ENCODE measurements around the gene COX10.

COX10 gene

GRCh38 chr17:14103836-14104235, 34.5 kb downstream of the COX10 start:
- no peak overlapping the region for H3K9ac ChIP-seq (ENCODE audit: low read length)
- no peak overlapping the region for H3K4me3 ChIP-seq (ENCODE audit: low read length)
- no peaks in the 10 kb centered on the region for H3K9me3 ChIP-seq (ENCODE audit: control insufficient read depth, low read depth, low read length)
- no peak overlapping the region for H3K27ac ChIP-seq (ENCODE audit: low read length)
- H3K36me3 ChIP-seq (ENCODE audit: control insufficient read depth, low read depth, low read length) = no peaks in the 10 kb centered on the region
- H3K4me1 ChIP-seq (ENCODE audit: control insufficient read depth, low read depth, low read length) = no peaks in the 10 kb centered on the region
- H3K27me3 ChIP-seq (ENCODE audit: control insufficient read depth, insufficient read depth, low read length) = no peaks in the 10 kb centered on the region

DNA sequence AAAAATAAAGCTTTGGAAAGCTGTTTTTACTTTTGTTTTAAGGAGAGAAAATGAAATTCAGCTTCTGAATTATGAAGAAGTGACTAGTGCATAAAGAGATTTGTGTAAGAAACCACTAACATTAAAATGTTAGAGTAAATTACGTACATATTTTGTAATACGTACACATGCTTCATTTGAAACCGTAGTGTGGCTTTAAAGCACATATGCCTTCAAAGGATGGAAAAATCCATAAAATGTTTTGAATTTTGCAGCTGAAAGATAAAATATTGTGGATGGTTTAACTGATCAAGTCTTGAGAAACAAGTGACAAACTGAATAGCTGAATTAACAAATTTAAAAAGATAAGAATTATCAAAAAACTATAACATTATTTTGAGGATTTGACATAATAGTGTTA, 35.4 kb downstream of the COX10 start:
- H3K9ac ChIP-seq (ENCODE audit: low read length) = no peak overlapping the region
- H3K4me3 ChIP-seq (ENCODE audit: low read length) = no peak overlapping the region
- no peaks in the 10 kb centered on the region for H3K36me3 ChIP-seq (ENCODE audit: control insufficient read depth, low read depth, low read length)
- H3K9me3 ChIP-seq (ENCODE audit: control insufficient read depth, low read depth, low read length) = no peaks in the 10 kb centered on the region
- no peak overlapping the region for H3K27ac ChIP-seq (ENCODE audit: low read length)
- H3K4me1 ChIP-seq (ENCODE audit: control insufficient read depth, low read depth, low read length) = no peaks in the 10 kb centered on the region
- no peaks in the 10 kb centered on the region for H3K27me3 ChIP-seq (ENCODE audit: control insufficient read depth, insufficient read depth, low read length)

DNA sequence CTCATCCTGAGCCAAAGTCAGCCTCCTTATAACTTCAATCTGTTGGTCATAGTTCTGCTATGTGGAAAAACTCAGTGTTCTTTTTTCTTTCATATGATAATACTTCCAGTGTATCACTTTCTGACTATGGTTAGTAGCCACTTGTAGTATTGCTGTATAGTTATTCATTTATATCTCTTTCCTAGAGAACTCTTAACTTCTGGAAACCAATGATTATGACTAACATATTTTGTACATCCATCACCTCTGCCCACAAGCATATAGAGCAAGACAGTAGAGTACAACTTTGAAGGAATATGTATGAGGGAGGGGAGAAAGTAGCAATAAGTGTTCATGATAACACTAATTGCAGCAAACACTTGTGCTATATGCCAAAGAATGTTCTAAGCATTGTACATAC, 38.6 kb downstream of the COX10 start:
- Histone ChIP-seq H3K4me1 (ENCODE audit: control insufficient read depth, low read depth, low read length) (no peaks in the 10 kb centered on the region), H3K27me3 (ENCODE audit: control insufficient read depth, insufficient read depth, low read length) (no peaks in the 10 kb centered on the region), H3K9ac (ENCODE audit: low read length) (no peak overlapping the region), H3K27ac (ENCODE audit: low read length) (no peak overlapping the region), H3K9me3 (ENCODE audit: control insufficient read depth, low read depth, low read length) (no peaks in the 10 kb centered on the region), H3K4me3 (ENCODE audit: low read length) (no peak overlapping the region), H3K36me3 (ENCODE audit: control insufficient read depth, low read depth, low read length) (no peaks in the 10 kb centered on the region)

- Histone ChIP-seq H3K9ac (ENCODE audit: low read length) (no peak overlapping the region), H3K27ac (ENCODE audit: low read length) (no peak overlapping the region), H3K36me3 (ENCODE audit: control insufficient read depth, low read depth, low read length) (no peaks in the 10 kb centered on the region), H3K4me1 (ENCODE audit: control insufficient read depth, low read depth, low read length) (no peaks in the 10 kb centered on the region), H3K9me3 (ENCODE audit: control insufficient read depth, low read depth, low read length) (no peaks in the 10 kb centered on the region), H3K27me3 (ENCODE audit: control insufficient read depth, insufficient read depth, low read length) (no peaks in the 10 kb centered on the region), H3K4me3 (ENCODE audit: low read length) (no peak overlapping the region)
These were observed 43.1 kb downstream of the COX10 start for GRCh38 chr17:14112407-14112806.

DNA sequence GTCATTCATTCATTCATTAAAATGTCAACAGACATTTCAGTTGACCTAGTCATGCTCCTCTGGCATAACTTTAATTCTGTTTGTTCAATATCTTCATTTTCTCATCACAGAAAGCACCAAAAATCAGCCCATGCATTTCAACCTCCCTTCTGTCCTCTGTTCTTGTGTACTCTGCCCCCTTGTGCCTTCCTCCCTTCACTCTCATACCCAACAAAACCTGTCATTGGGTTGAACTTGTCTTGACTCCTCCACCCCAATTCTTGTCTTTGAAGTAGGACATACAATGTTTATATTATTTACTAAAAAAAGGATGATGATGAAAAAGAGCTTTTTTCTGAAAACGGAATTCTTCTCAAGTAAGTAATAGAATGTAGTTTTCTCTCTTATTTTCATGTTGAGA, 43.8 kb downstream of the COX10 start:
- Histone ChIP-seq H3K9ac (ENCODE audit: low read length) (no peak overlapping the region), H3K4me1 (ENCODE audit: control insufficient read depth, low read depth, low read length) (no peaks in the 10 kb centered on the region), H3K36me3 (ENCODE audit: control insufficient read depth, low read depth, low read length) (no peaks in the 10 kb centered on the region), H3K9me3 (ENCODE audit: control insufficient read depth, low read depth, low read length) (no peaks in the 10 kb centered on the region), H3K4me3 (ENCODE audit: low read length) (no peak overlapping the region), H3K27me3 (ENCODE audit: control insufficient read depth, insufficient read depth, low read length) (no peaks in the 10 kb centered on the region), H3K27ac (ENCODE audit: low read length) (no peak overlapping the region)

DNA sequence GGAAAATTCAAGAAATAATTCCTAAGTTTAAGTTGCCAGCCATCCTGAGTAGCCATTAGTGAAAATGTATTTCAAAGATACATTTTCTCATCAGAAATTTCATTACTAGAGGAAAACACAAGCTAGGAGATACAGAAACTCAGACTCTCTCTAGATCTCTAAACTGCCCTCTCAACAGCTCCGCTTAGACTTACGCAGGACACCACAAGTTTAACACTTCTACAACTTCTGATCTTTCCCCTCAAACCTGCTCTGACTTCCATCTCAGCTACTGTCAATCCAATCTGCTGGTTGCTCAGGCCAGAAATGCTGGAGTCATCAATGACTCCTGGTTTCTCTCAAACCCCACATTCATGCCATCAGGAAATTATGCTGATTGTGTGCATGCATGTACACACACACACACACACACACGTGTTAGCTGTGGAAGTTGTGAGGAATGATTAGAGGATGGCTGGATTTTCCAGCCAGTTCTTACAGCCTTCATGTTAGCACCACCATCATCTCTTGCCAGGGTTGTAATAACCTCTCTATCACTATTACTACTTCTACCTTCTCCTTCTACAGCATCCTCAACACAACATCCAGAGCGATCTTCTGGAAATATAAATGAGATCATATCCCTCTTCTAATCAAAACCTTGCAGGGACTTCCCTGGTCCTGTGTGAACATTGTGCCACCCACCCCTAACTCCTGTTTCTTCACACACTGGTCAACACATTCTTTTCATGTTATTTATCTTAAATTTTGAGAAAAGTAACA, 47.1 kb downstream of the COX10 start:
- no peak overlapping the region for H3K9ac ChIP-seq (ENCODE audit: low read length)
- no peaks in the 10 kb centered on the region for H3K36me3 ChIP-seq (ENCODE audit: control insufficient read depth, low read depth, low read length)
- no peak overlapping the region for H3K27ac ChIP-seq (ENCODE audit: low read length)
- H3K9me3 ChIP-seq (ENCODE audit: control insufficient read depth, low read depth, low read length) = no peaks in the 10 kb centered on the region
- no peak overlapping the region for H3K4me3 ChIP-seq (ENCODE audit: low read length)
- H3K4me1 ChIP-seq (ENCODE audit: control insufficient read depth, low read depth, low read length) = no peaks in the 10 kb centered on the region
- H3K27me3 ChIP-seq (ENCODE audit: control insufficient read depth, insufficient read depth, low read length) = no peaks in the 10 kb centered on the region

DNA sequence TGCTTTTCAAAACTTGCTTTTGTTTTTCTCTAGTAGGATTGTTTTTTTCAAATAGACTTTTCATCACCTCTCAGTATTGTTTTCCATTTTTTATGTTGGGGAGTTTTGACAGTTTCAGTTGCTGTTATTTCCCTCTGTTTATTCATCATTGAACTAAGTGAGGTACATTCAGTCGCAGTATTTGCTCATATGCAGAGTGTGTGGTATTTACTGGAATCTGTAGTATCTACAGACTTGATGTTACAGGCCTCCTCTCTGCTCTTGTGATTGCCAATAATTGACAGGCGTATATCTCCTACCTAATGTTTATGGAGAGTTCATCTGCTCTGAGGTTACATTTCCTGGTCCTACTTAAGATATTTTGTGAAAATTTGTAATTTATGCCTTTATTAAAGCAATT, 49.6 kb downstream of the COX10 start:
- Histone ChIP-seq H3K4me3 (ENCODE audit: low read length) (no peak overlapping the region), H3K36me3 (ENCODE audit: control insufficient read depth, low read depth, low read length) (no peaks in the 10 kb centered on the region), H3K9me3 (ENCODE audit: control insufficient read depth, low read depth, low read length) (no peaks in the 10 kb centered on the region), H3K27me3 (ENCODE audit: control insufficient read depth, insufficient read depth, low read length) (no peaks in the 10 kb centered on the region), H3K27ac (ENCODE audit: low read length) (no peak overlapping the region), H3K4me1 (ENCODE audit: control insufficient read depth, low read depth, low read length) (peaks cover 5% of the 10 kb centered on the region), H3K9ac (ENCODE audit: low read length) (no peak overlapping the region)

- Histone ChIP-seq H3K27ac (ENCODE audit: low read length) (no peak overlapping the region), H3K9me3 (ENCODE audit: control insufficient read depth, low read depth, low read length) (no peaks in the 10 kb centered on the region), H3K4me3 (ENCODE audit: low read length) (no peak overlapping the region), H3K36me3 (ENCODE audit: control insufficient read depth, low read depth, low read length) (no peaks in the 10 kb centered on the region), H3K9ac (ENCODE audit: low read length) (no peak overlapping the region), H3K27me3 (ENCODE audit: control insufficient read depth, insufficient read depth, low read length) (no peaks in the 10 kb centered on the region), H3K4me1 (ENCODE audit: control insufficient read depth, low read depth, low read length) (peaks cover 6% of the 10 kb centered on the region)
These were observed 50.2 kb downstream of the COX10 start for GRCh38 chr17:14119546-14119945.

- Histone ChIP-seq H3K27me3 (ENCODE audit: control insufficient read depth, insufficient read depth, low read length) (no peaks in the 10 kb centered on the region), H3K36me3 (ENCODE audit: control insufficient read depth, low read depth, low read length) (no peaks in the 10 kb centered on the region), H3K4me3 (ENCODE audit: low read length) (no peak overlapping the region), H3K9me3 (ENCODE audit: control insufficient read depth, low read depth, low read length) (no peaks in the 10 kb centered on the region), H3K9ac (ENCODE audit: low read length) (no peak overlapping the region), H3K4me1 (ENCODE audit: control insufficient read depth, low read depth, low read length) (peaks cover 19% of the 10 kb centered on the region), H3K27ac (ENCODE audit: low read length) (no peak overlapping the region)
These were observed 52.6 kb downstream of the COX10 start for GRCh38 chr17:14121952-14122351.

DNA sequence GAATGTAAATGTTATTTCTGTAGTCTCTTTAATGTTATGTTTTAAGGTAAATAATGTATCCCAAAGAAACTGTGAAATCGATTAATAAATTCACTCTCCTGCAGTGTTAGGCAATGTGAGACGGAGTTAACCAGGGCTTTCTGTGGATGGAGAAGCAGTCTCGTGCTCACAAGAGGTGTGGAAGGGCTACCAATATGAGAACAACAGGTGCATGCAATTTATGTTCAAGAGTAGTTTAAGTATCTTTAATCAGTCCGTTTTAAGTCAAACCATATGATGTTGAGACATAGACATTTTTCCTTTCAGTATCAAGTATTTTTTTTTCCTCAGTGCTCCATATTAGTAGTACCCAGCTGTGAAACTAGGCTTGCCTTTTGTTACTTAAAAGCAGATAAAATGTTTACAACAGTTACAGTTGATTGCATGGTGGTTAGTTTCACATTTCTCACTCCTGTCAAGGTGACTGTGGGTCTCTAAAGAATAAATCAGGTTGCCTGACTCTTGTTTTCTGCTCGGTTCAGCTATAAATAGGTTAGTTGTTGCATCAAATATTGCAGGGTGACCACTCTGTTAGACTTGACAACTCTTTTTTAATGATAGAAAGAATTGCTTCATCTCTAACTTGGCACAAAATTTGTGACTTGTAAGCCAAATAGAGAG, 54.4 kb downstream of the COX10 start:
- H3K27ac ChIP-seq (ENCODE audit: low read length) = no peak overlapping the region

GRCh38 chr17:14124854-14125253, 55.5 kb downstream of the COX10 start:
- H3K27me3 ChIP-seq (ENCODE audit: control insufficient read depth, insufficient read depth, low read length) = no peaks in the 10 kb centered on the region
- no peak overlapping the region for H3K4me3 ChIP-seq (ENCODE audit: low read length)
- H3K4me1 ChIP-seq (ENCODE audit: control insufficient read depth, low read depth, low read length) = peaks cover 25% of the 10 kb centered on the region
- no peak overlapping the region for H3K9ac ChIP-seq (ENCODE audit: low read length)
- H3K36me3 ChIP-seq (ENCODE audit: control insufficient read depth, low read depth, low read length) = no peaks in the 10 kb centered on the region
- no peak overlapping the region for H3K27ac ChIP-seq (ENCODE audit: low read length)
- no peaks in the 10 kb centered on the region for H3K9me3 ChIP-seq (ENCODE audit: control insufficient read depth, low read depth, low read length)

More for the DNA sequence above, 54.4 kb downstream of the COX10 start:
- Histone ChIP-seq H3K27me3 (ENCODE audit: control insufficient read depth, insufficient read depth, low read length) (no peaks in the 10 kb centered on the region), H3K36me3 (ENCODE audit: control insufficient read depth, low read depth, low read length) (no peaks in the 10 kb centered on the region), H3K4me1 (ENCODE audit: control insufficient read depth, low read depth, low read length) (peaks cover 19% of the 10 kb centered on the region), H3K4me3 (ENCODE audit: low read length) (no peak overlapping the region), H3K9ac (ENCODE audit: low read length) (no peak overlapping the region), H3K9me3 (ENCODE audit: control insufficient read depth, low read depth, low read length) (no peaks in the 10 kb centered on the region)
